PC-3 (cell line): ENCODE data around the gene ZBTB7B. TPM values are rescaled to one million over a fixed set of nuclear protein-coding genes. Genes with fewer than 3 reads are reported as not detected.

ENCODE experiments used
- ATAC-seq: fragments of 200-7000 bp; cut with Tn5 transposase; 2 replicates; pipeline ENCODE4 v1.9.1; 2020; ENCODE audit warnings: mild to moderate bottlenecking, moderate library complexity
- BruUV-seq: library from RNA; stranded (reverse); fragments of 400-500 nt; replicated peaks from 2 replicates; lab custom pipeline; 2021; lab: Mats Ljungman, UMichigan
- CTCF ChIA-PET: fragments of 300-600 bp; sonication (Branson Sonifier 250); formaldehyde crosslinking; loops from one replicate; lab custom pipeline; 2022; ENCODE audit warnings: antibody characterized with exemption; lab: Charles Lee
- POLR2A ChIA-PET: fragments of 300-600 bp; sonication (Branson Sonifier 250); formaldehyde crosslinking; loops from one replicate; lab custom pipeline; 2022; ENCODE audit warnings: antibody characterized with exemption; ENCODE audit not compliant: unreplicated experiment; lab: Charles Lee
- DNase-seq: peaks from one replicate; pipeline ENCODE4 v3.0.0-alpha.2; 2015
- H2AFZ ChIP-seq: fragments of 300-600 bp; sonication (generic); 2 replicates; pipeline ENCODE4 v1.6.0; 2016; ENCODE audit warnings: antibody characterized with exemption, low read length
- H3F3A ChIP-seq: fragments of 300-600 bp; sonication (generic); one replicate; pipeline ENCODE4 v1.6.0; 2017; ENCODE audit warnings: antibody characterized with exemption, low read length, control low read depth, mild to moderate bottlenecking; ENCODE audit not compliant: unreplicated experiment
- H3K27ac ChIP-seq: fragments of 300-600 bp; sonication (generic); 2 replicates; pipeline ENCODE4 v1.5.1; 2016; ENCODE audit warnings: mild to moderate bottlenecking, low read length
- H3K27me3 ChIP-seq: fragments of 300-600 bp; sonication (generic); 2 replicates; pipeline ENCODE4 v1.6.1; 2016; ENCODE audit warnings: low read length, mixed read lengths
- H3K36me3 ChIP-seq: fragments of 300-600 bp; sonication (generic); 2 replicates; pipeline ENCODE4 v1.6.1; 2016; ENCODE audit warnings: low read depth, mixed run types, low read length, mixed read lengths
- H3K4me1 ChIP-seq: fragments of 300-600 bp; sonication (generic); 2 replicates; pipeline ENCODE4 v1.5.1; 2016; ENCODE audit warnings: low read length; ENCODE audit not compliant: insufficient read depth
- H3K4me2 ChIP-seq: fragments of 300-600 bp; sonication (generic); 2 replicates; pipeline ENCODE4 v1.6.0; 2016; ENCODE audit warnings: low read length
- H3K4me3 ChIP-seq: fragments of 300-600 bp; sonication (generic); 2 replicates; pipeline ENCODE4 v1.5.1; 2016; ENCODE audit warnings: mild to moderate bottlenecking, low read length, mixed read lengths
- H3K79me2 ChIP-seq: fragments of 300-600 bp; sonication (generic); 2 replicates; pipeline ENCODE4 v1.6.1; 2017; ENCODE audit warnings: low read length, mixed read lengths
- H3K9ac ChIP-seq: fragments of 300-600 bp; sonication (generic); 2 replicates; pipeline ENCODE4 v1.6.0; 2016; ENCODE audit warnings: mild to moderate bottlenecking, low read length
- H3K9me2 ChIP-seq: fragments of 300-600 bp; sonication (generic); replicated peaks from 2 replicates; pipeline ENCODE4 v1.6.1; 2016; ENCODE audit warnings: mixed run types, low read length, mixed read lengths
- H3K9me3 ChIP-seq: fragments of 300-600 bp; sonication (generic); 2 replicates; pipeline ENCODE4 v1.6.1; 2016; ENCODE audit warnings: low read length, mixed read lengths
- H4K20me1 ChIP-seq: fragments of 300-600 bp; sonication (generic); 2 replicates; pipeline ENCODE4 v1.6.1; 2016; ENCODE audit warnings: low read length, mixed read lengths
- CTCF ChIP-seq: fragments of 300-600 bp; sonication (generic); conservative IDR thresholded peaks from 2 replicates; pipeline ENCODE4 v1.5.1; 2017; ENCODE audit warnings: antibody characterized with exemption, low read depth, mild to moderate bottlenecking, low read length
- EZH2 ChIP-seq: fragments of 300-600 bp; sonication (generic); IDR thresholded peaks from one replicate; pipeline ENCODE4 v1.6.1; 2017; ENCODE audit warnings: antibody characterized with exemption, mild to moderate bottlenecking, low read length; ENCODE audit not compliant: unreplicated experiment
- EZH2phosphoT487 ChIP-seq: fragments of 300-600 bp; sonication (generic); IDR thresholded peaks from 2 replicates; pipeline ENCODE4 v1.6.1; 2018; ENCODE audit warnings: mild to moderate bottlenecking, antibody characterized with exemption, low read length, borderline replicate concordance
- intact Hi-C: fragments of 100-400 bp; cut with micrococcal nuclease; formaldehyde crosslinking; loops from 2 replicates; pipeline ENCODE4 v1.9.0; 2023
- total RNA-seq: library from RNA; depleted of rRNA; stranded (reverse); fragments of >200 nt; gene quantifications from 2 replicates; pipeline ENCODE4 v1.2.3, GENCODE V29; 2014

Gene ZBTB7B
- total RNA-seq, 1 experiment from 2014 or later = 39.7 TPM

GRCh38 chr1:155039308-155039669 lies 36.7 kb downstream of the ZBTB7B start:
- ATAC-seq (no peak), DNase-seq (no peak)
- Histone ChIP-seq H3F3A (no peaks in the 10 kb centered on the region), H3K4me3 (no peak overlapping the region), H3K27ac (peak overlapping the region; percentile 44), H3K9me2 (no peaks in the 10 kb centered on the region), H3K27me3 (no peaks in the 10 kb centered on the region), H3K9me3 (no peaks in the 10 kb centered on the region), H3K79me2 (no peaks in the 10 kb centered on the region), H3K9ac (no peak overlapping the region), H3K4me1 (peaks cover 18% of the 10 kb centered on the region), H3K4me2 (peak overlapping the region; percentile 32), H2AFZ (no peak overlapping the region; the same call in 1 of the 2 replicates), H4K20me1 (no peaks in the 10 kb centered on the region), H3K36me3 (no peaks in the 10 kb centered on the region)
- BruUV-seq = no TSS peak
- no peak for TF ChIP-seq CTCF
- TF ChIP-seq EZH2 = no peak
- TF ChIP-seq EZH2phosphoT487 = no peak
- intact Hi-C loops = no loop called here
- ChIA-PET CTCF (interaction anchor here (0.6 to 1.6 kb wide), 5 partner anchors 12 to 957 kb away, joined by 3 to 9 read pairs (median 4); partner anchors contain the start of gene ADAM15), POLR2A (interaction anchor here (0.5 kb wide), 1 partner anchor 945 kb away, joined by 30 read pairs; no protein-coding TSS in a partner anchor)

GRCh38 chr1:155040358-155041093 lies 37.9 kb downstream of the ZBTB7B start:
- Histone ChIP-seq H3F3A (no peaks in the 10 kb centered on the region), H3K9me2 (no peaks in the 10 kb centered on the region), H3K9ac (no peak overlapping the region), H3K27me3 (no peaks in the 10 kb centered on the region), H4K20me1 (no peaks in the 10 kb centered on the region), H3K4me2 (no peak overlapping the region), H3K79me2 (no peaks in the 10 kb centered on the region), H3K27ac (no peak overlapping the region), H3K36me3 (no peaks in the 10 kb centered on the region), H3K4me3 (no peak overlapping the region), H3K4me1 (peaks cover 29% of the 10 kb centered on the region), H2AFZ (no peak overlapping the region), H3K9me3 (no peaks in the 10 kb centered on the region)
- BruUV-seq = no TSS peak
- DNase-seq = no peak
- no peak for TF ChIP-seq CTCF
- TF ChIP-seq EZH2phosphoT487 = no peak
- no peak for TF ChIP-seq EZH2
- no peak for ATAC-seq
- ChIA-PET CTCF (no interaction called here), POLR2A (no interaction called here)
- intact Hi-C loops = no loop called here

- no peaks in the 10 kb centered on the region for H3K79me2 ChIP-seq
- H3F3A ChIP-seq = no peaks in the 10 kb centered on the region
- H4K20me1 ChIP-seq = no peaks in the 10 kb centered on the region
- intact Hi-C loops = no loop called here
- DNase-seq (no peak), ATAC-seq (no peak)
- H3K9me3 ChIP-seq = no peaks in the 10 kb centered on the region
- H3K9me2 ChIP-seq = no peaks in the 10 kb centered on the region
- BruUV-seq = no TSS peak
- H3K9ac ChIP-seq = no peak overlapping the region
- H3K4me3 ChIP-seq = no peak overlapping the region
- CTCF ChIA-PET = interaction anchor here (0.7 kb wide), 1 partner anchor 42 kb away, joined by 14 read pairs; no protein-coding TSS in a partner anchor
- TF ChIP-seq EZH2 (no peak), EZH2phosphoT487 (no peak), CTCF (no peak)
- H3K27me3 ChIP-seq = no peaks in the 10 kb centered on the region
- no peak overlapping the region for H2AFZ ChIP-seq
- no peaks in the 10 kb centered on the region for H3K36me3 ChIP-seq
- H3K4me2 ChIP-seq = no peak overlapping the region
- H3K4me1 ChIP-seq = peaks cover 33% of the 10 kb centered on the region
- POLR2A ChIA-PET = no interaction called here
- no peak overlapping the region for H3K27ac ChIP-seq
Observed at GRCh38 chr1:155042789-155043188, 40.2 kb downstream of the ZBTB7B start.
